Suppressor macrophage treated with lipopolysaccharide for 4 hours (primary cell): ENCODE results near the gene RAB11FIP5.

Experiments
- DNase-seq: peaks from one replicate; pipeline ENCODE4 v3.0.0-alpha.2; 2020

Gene RAB11FIP5

GRCh38 chr2:73085691-73086090 is 27.1 kb downstream of the RAB11FIP5 start:
- peak; percentile 89 for DNase-seq

DNA sequence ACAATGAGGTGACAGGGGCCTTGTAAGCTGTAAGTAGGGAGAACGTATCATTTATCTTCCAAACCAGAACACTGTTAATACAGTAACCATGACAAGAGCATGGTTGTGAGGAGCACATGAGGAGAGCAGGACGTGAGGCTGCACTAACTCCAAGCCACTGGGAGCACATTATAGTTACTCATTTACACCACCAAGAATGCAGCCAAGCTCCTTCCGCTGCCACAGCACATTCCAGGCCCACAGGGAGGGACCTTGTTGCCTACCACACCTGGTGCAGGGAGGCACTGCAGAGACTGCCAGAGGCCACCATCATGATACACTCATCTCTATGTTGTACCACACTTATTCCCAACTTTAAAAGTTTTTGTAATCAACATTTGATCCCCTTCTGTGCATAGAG is 27.8 kb downstream of the RAB11FIP5 start:
- DNase-seq, result no peak

GRCh38 chr2:73083886-73084800 is 28.6 kb downstream of the RAB11FIP5 start:
- DNase-seq, result no peak

GRCh38 chr2:73082523-73083410 is 30.0 kb downstream of the RAB11FIP5 start:
- no peak for DNase-seq

- no peak for DNase-seq
Measured at GRCh38 chr2:73081181-73081671, 31.5 kb downstream of the RAB11FIP5 start.

- DNase-seq, result no peak
Measured at GRCh38 chr2:73080321-73081131, 32.2 kb downstream of the RAB11FIP5 start.

DNA sequence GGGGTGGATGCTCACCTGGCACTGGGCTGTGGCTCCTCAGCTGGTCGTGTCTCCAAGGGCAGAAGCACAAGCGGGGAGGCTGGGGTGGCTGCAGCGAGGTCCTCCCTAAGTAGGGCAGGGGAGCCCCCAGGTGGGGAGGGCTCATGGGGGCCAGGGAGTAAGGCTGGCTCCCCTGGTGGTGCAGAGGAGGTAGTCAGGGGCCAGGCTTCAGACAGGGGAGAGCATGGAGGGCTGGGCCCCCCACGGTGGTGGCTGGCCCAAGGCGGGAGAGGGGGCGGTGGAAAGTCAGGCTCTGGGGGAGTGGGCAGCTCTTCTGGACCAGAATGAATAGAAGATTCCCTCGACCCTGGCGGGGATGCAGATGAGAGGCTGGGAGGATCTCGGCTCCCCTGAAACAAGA is 33.1 kb downstream of the RAB11FIP5 start:
- no peak for DNase-seq

GRCh38 chr2:73078457-73079411 is 34.0 kb downstream of the RAB11FIP5 start:
- DNase-seq, result no peak

GRCh38 chr2:73077424-73077795 is 35.3 kb downstream of the RAB11FIP5 start:
- no peak for DNase-seq

DNA sequence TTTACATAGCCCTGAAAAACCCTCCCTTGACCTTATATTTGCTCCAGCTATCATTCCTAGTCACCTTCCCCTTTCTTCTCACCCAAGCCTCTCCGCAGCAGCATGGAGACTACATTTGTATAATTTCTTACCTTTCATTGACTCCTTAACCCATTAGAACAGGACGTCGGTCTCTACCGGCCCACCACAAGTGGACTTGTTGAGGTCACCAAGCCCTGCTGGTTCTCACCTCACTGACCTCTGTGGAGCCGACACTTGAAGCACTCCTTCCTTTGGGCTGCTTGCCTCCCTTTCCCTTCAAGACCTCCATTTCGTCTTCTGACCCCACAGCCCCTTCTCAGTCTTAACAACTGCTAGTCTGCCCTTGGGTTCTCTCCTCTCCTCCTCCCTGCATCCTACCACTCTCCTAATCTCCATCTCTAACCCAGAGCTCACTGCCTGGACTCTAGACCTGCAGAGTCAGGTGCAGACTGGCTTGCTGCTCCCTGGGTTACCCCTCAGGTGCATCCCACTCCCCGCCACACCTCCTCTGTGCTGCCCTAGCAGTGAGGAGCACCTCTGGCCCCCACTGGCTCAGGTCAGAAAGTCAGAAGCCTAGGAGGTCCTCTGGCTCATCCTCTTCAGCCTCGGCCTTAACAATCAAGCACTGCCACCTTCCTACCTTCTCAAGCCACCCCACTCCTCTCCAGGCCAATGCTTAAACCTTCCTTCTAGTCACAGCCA is 35.9 kb downstream of the RAB11FIP5 start:
- no peak for DNase-seq

- DNase-seq, result no peak
Measured at GRCh38 chr2:73075477-73076373, 37.0 kb downstream of the RAB11FIP5 start.

- DNase-seq, result no peak
Measured at GRCh38 chr2:73074110-73075069, 38.4 kb downstream of the RAB11FIP5 start.

DNA sequence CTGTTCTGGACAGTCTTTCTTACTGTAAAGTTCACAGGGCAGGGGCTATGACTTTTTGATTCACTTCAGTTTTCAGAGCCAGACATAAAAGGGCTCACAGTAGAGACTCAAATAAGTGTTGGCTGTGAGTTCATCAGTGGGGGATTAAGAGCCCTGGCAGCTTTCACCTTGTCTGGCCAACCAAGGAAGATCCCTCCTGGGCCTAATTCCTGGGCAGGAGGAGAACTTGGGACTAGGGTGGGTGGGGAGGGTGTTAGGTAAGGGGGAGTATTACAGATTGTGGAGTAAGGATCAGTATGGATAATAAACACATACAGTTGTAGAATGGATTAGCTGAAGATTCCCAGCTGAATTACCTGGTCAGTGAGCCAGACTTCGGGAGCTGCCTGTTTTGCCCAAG is 40.3 kb downstream of the RAB11FIP5 start:
- no peak for DNase-seq

DNA sequence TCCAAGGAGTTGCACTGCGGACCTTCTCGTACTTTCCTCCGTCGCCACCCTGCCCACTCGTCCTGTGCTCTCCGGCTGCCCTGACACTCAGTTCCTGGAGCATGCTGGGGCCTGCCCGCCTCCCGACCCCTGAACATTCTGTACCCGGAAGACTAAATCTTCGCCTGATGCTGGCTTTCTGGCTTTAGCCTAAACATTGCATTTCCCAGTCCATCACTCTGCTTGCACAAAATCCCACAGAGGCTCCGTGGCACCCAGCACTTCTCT is 40.7 kb downstream of the RAB11FIP5 start:
- peak; percentile 8 for DNase-seq

DNA sequence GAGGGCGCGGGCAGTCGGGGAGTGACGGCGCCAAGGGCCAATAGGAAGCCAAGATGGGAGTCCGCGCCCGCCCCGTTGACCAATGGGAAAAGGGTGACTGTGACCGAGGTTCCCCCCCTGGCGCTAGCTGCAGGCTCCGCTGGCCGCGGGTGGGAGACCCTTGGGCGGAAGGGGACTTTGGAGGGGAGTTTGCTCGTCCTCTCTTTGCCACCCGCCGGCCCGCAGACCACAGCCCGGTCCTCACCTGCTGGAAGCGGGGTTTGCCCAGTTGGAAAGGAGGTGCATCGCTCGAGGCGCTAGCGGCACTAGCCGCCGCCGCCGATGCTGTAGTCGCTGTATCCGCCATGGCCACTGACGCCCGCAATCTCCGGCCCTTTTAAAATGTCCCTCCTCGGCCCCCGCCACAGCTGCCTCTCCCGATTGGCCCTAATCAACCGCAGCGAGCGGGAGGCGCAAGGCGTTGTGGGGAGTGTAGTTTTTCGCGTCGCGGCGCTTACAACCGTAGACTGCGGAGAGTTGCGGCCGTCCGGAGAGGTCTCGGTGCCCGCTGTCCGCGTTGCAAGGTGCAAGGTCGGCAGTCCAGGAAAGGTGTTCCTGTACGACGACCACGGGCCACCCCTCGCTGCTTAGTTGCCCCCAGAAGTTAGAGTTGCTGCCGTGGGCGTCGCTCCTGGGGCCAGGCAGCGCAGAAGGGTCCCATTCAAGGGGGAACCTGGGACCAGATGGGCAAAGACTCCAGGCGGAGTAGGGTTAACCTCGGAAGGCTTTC is 41.2 kb downstream of the RAB11FIP5 start, which contains the start of gene SFXN5:
Gene SFXN5, minus strand, starts transcription at position 353 of the 769 bp plus-strand sequence. Its CDS starts 7 bp downstream, at position 346.
- DNase-seq, result peak; percentile 99

DNA sequence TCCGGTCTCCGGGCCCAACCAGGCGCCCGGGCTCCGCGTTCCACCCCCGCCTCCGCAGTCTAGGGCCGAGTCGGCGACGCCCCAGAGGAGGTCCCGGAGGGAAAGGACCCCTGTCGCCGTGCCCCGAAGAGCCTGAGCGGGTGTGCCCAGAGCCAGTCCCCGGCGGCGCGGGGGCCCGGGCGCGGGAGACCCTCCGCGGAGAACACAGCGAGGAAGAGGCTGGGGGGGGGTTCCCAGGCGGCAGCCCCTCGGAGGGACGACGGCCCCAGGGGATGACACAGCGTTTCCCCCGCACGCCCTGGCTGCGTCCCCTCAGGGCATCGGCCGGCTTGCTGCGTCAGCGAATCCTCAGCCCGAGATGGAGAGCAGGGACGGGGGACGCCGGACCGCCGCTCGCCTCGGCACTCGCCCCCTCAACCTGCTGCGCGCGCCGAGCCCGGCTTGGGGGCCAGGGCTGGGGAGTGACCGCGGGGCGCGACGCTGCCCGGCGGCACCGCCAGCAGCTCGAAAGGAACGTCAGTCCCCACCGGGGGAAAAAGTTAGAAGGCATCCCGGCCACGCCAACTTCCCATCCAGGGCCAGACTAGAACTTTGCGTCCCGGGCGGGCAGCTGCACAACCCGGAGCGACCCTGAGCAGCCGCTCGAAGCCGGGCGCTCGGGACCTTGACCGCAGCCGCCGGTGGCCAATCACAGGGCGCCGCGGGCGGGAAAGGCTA is 41.9 kb downstream of the RAB11FIP5 start:
- peak; percentile 42 for DNase-seq
